Inferior parietal cortex (tissue), 1 donor: ENCODE data around the gene PAH.

Experiments used
- DNase-seq: peaks from one replicate; pipeline ENCODE4 v3.0.0-alpha.2; 2016; ENCODE audit errors: extremely low spot score

The PAH gene

GRCh38 chr12:102917026-102917787 is at the start of gene PAH:
TSS of gene PAH (minus strand) at chr12:102917244. CDS start at chr12:102917130, 114 bp downstream.
- no peak for DNase-seq

GRCh38 chr12:102966200-102966863 is 49.3 kb upstream of the PAH start:
- DNase-seq: no peak

- DNase-seq: peak; percentile 32
Observed at GRCh38 chr12:102965281-102966155, 48.5 kb upstream of the PAH start.

- DNase-seq: no peak
Observed at GRCh38 chr12:102964872-102965271, 47.8 kb upstream of the PAH start.

GRCh38 chr12:102963796-102964195 is 46.8 kb upstream of the PAH start:
- DNase-seq: no peak

- DNase-seq: no peak
Observed at GRCh38 chr12:102962986-102963385, 45.9 kb upstream of the PAH start.

- DNase-seq: no peak
Observed at GRCh38 chr12:102962532-102962931, 45.5 kb upstream of the PAH start.

GRCh38 chr12:102961466-102961855 is 44.4 kb upstream of the PAH start:
- no peak for DNase-seq

- peak; percentile 51 for DNase-seq
Observed at GRCh38 chr12:102960766-102961465, 43.9 kb upstream of the PAH start.

- DNase-seq: no peak
Observed at GRCh38 chr12:102959391-102959790, 42.3 kb upstream of the PAH start.

GRCh38 chr12:102958830-102959176 is 41.8 kb upstream of the PAH start:
- no peak for DNase-seq

- DNase-seq: peak; percentile 18
Observed at GRCh38 chr12:102958073-102958829, 41.2 kb upstream of the PAH start.

- peak; percentile 47 for DNase-seq
Observed at GRCh38 chr12:102957339-102958050, 40.5 kb upstream of the PAH start, which contains the start of gene ASCL1. TSS of gene ASCL1 (plus strand) at chr12:102957674. CDS start at chr12:102958245, 571 bp downstream.

- DNase-seq: no peak
Observed at GRCh38 chr12:102956738-102957327, 39.8 kb upstream of the PAH start.

GRCh38 chr12:102955926-102956737 is 39.1 kb upstream of the PAH start:
- DNase-seq: no peak

- DNase-seq: no peak
Observed at GRCh38 chr12:102954134-102954533, 37.1 kb upstream of the PAH start.

GRCh38 chr12:102953221-102953620 is 36.2 kb upstream of the PAH start:
- DNase-seq: no peak

- no peak for DNase-seq
Observed at GRCh38 chr12:102951841-102952240, 34.8 kb upstream of the PAH start.
